ENCODE data around the gene CYP26A1.

DNA sequence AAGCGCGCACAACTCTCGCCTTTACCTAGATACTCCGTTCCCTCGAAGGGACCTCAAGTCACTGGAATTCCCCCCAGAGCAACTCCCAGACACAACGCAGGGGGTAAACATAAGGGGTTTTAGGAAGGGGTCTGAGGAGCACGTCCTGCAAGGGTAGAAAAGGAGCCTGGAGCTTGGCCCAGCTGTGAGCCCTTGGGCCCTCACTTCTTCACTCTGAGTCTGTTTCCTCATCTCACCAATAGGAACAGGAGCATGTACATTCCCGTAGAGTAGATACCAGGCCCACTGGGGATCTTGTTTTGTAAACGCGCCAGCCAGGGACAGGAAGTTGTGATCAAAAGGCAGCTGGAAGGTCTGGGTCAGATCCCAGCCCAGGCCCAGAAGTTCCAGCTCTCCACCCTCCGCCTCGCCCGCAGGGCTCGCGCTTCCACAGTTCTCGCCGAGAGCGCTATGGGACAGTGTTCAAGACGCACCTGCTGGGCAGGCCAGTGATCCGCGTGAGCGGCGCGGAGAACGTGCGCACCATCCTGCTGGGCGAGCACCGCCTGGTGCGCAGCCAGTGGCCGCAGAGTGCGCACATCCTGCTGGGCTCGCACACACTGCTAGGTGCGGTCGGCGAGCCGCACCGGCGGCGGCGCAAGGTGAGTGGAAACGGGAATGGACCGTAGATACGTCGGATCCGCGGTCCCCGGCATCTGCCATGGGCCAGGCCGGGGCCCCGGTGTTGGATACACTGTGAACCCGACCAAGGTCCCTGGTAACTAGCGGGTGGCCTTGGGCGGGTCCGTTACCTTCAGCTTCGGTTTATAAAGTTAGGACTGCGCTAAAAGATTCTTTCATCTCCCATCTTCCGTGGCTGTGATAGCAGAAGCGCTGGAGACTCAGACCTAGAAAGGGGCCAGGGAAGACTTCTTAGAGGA lies 11.8 kb upstream of the CYP26A1 start:
- TF ChIP-seq EZH2phosphoT487 (IDR thresholded peaks at IDR 0.05; ENCODE audit: insufficient read depth, low read depth) (0 out of 2 replicates have a peak, but pooled peaks have one; percentile 58), EZH2 (IDR thresholded peaks at IDR 0.05; ENCODE audit: insufficient read depth, poor library complexity, severe bottlenecking) (peak; percentile 46)
